Neural cell (in vitro differentiated cells): ENCODE data around the gene FGF1. TPM values are rescaled to one million over a fixed set of nuclear protein-coding genes. Genes with fewer than 3 reads are reported as not detected.

Experiments
- H2AFZ ChIP-seq: fragments of 200-600, 300-800 bp; sonication (generic), shearing (Covaris generic); 2 replicates; pipeline ENCODE4 v1.6.0; 2014; ENCODE audit warnings: low read depth, mild to moderate bottlenecking, antibody characterized with exemption, low read length, moderate library complexity
- H3F3A ChIP-seq: fragments of 200-600 bp; shearing (Covaris generic); 2 replicates; pipeline ENCODE4 v1.6.1; 2016; ENCODE audit warnings: mild to moderate bottlenecking, moderate library complexity, mixed read lengths, antibody characterized with exemption, low read length; ENCODE audit not compliant: insufficient read depth, poor library complexity, severe bottlenecking
- H3K27ac ChIP-seq: fragments of 200-600, 300-800 bp; sonication (generic), shearing (Covaris generic); 2 replicates; pipeline ENCODE4 v1.5.1; 2014; ENCODE audit warnings: mild to moderate bottlenecking, low read length, moderate library complexity
- H3K27me3 ChIP-seq: fragments of 300-800, 200-600 bp; sonication (generic), shearing (Covaris generic); 2 replicates; pipeline ENCODE4 v1.6.0; 2014; ENCODE audit warnings: mild to moderate bottlenecking, low read depth, low read length, moderate library complexity; ENCODE audit not compliant: insufficient read depth
- H3K36me3 ChIP-seq: fragments of 300-800, 200-600 bp; sonication (generic), shearing (Covaris generic); 2 replicates; pipeline ENCODE4 v1.5.1; 2014; ENCODE audit warnings: mild to moderate bottlenecking, antibody characterized with exemption, low read length, moderate library complexity; ENCODE audit not compliant: insufficient read depth
- H3K4me2 ChIP-seq: fragments of 300-800, 200-600 bp; sonication (generic), shearing (Covaris generic); 2 replicates; pipeline ENCODE4 v1.6.0; 2014; ENCODE audit warnings: mild to moderate bottlenecking, low read length
- H3K4me3 ChIP-seq: fragments of 300-800, 200-600 bp; sonication (generic), shearing (Covaris generic); 2 replicates; pipeline ENCODE4 v1.5.1; 2014; ENCODE audit warnings: mild to moderate bottlenecking, low read length, moderate library complexity
- H3K79me2 ChIP-seq: fragments of 200-600 bp; shearing (Covaris generic); replicated peaks from 2 replicates; pipeline ENCODE4 v1.6.0; 2014; ENCODE audit warnings: mild to moderate bottlenecking, low read length, moderate library complexity; ENCODE audit not compliant: insufficient read depth
- H3K9ac ChIP-seq: fragments of 300-800, 200-600 bp; sonication (generic), shearing (Covaris generic); 2 replicates; pipeline ENCODE4 v1.6.1; 2016; ENCODE audit warnings: mild to moderate bottlenecking, low read length, mixed read lengths
- H3K9me2 ChIP-seq: fragments of 200-600 bp; shearing (Covaris generic); 2 replicates; pipeline ENCODE4 v1.6.1; 2016; ENCODE audit warnings: mild to moderate bottlenecking, low read length, mixed read lengths; ENCODE audit not compliant: insufficient read depth
- H3K9me3 ChIP-seq: fragments of 200-600, 300-800 bp; sonication (generic), shearing (Covaris generic); 2 replicates; pipeline ENCODE4 v1.6.1; 2016; ENCODE audit warnings: mild to moderate bottlenecking, mixed run types, low read length, moderate library complexity, mixed read lengths
- H4K20me1 ChIP-seq: fragments of 200-600 bp; shearing (Covaris generic); 2 replicates; pipeline ENCODE4 v1.6.1; 2016; ENCODE audit warnings: mild to moderate bottlenecking, mixed run types; ENCODE audit not compliant: insufficient read depth
- CTCF ChIP-seq: fragments of 450-650 bp; IDR thresholded peaks from 2 replicates; pipeline ENCODE4 v1.5.1; 2014; ENCODE audit warnings: antibody characterized with exemption, mild to moderate bottlenecking, moderate library complexity; ENCODE audit not compliant: poor library complexity, severe bottlenecking
- EP300 ChIP-seq: fragments of 450-650 bp; conservative IDR thresholded peaks from 2 replicates; pipeline ENCODE4 v1.6.1; 2014; ENCODE audit warnings: antibody characterized with exemption, mild to moderate bottlenecking, moderate library complexity; ENCODE audit not compliant: poor library complexity, severe bottlenecking
- EZH2 ChIP-seq: fragments of 200-600, 300-800 bp; shearing (Covaris generic), sonication (generic); IDR thresholded peaks from 2 replicates; pipeline ENCODE4 v1.6.1; 2014; ENCODE audit warnings: antibody characterized with exemption, low read length, borderline replicate concordance, mild to moderate bottlenecking; ENCODE audit not compliant: insufficient read depth, poor library complexity, severe bottlenecking
- MXI1 ChIP-seq: fragments of 450-650 bp; conservative IDR thresholded peaks from 2 replicates; pipeline ENCODE4 v1.6.1; 2014; ENCODE audit warnings: antibody characterized with exemption, mild to moderate bottlenecking; ENCODE audit not compliant: poor library complexity, severe bottlenecking
- POLR2AphosphoS5 ChIP-seq: IDR thresholded peaks from 2 replicates; pipeline ENCODE4 v1.6.1; 2012
- RAD21 ChIP-seq: fragments of 450-650 bp; conservative IDR thresholded peaks from 2 replicates; pipeline ENCODE4 v1.6.1; 2014; ENCODE audit warnings: antibody characterized with exemption, mild to moderate bottlenecking, moderate library complexity
- REST ChIP-seq: IDR thresholded peaks from 2 replicates; pipeline ENCODE4 v1.6.1; 2012; ENCODE audit warnings: borderline replicate concordance
- SMC3 ChIP-seq: fragments of 450-650 bp; conservative IDR thresholded peaks from 2 replicates; pipeline ENCODE4 v1.6.1; 2014; ENCODE audit warnings: antibody characterized with exemption, mild to moderate bottlenecking, moderate library complexity; ENCODE audit not compliant: poor library complexity
- TAF1 ChIP-seq: IDR thresholded peaks from 2 replicates; pipeline ENCODE4 v1.6.1; 2012; ENCODE audit warnings: low read depth
- polyA plus RNA-seq: library from polyadenylated mRNA; depleted of rRNA; stranded (reverse); fragments of >200 nt; gene quantifications from 2 replicates; pipeline ENCODE4 v1.2.3, GENCODE V29; 2014

The FGF1 gene
- polyA plus RNA-seq, 1 donor from 2014 or later: not detected

- no peak overlapping the region for H3K27ac ChIP-seq
- H3K36me3 ChIP-seq: no peaks in the 10 kb centered on the region
- H4K20me1 ChIP-seq: no peaks in the 10 kb centered on the region
- H2AFZ ChIP-seq: no peak overlapping the region
- no peak overlapping the region for H3K9ac ChIP-seq
- no peaks in the 10 kb centered on the region for H3K27me3 ChIP-seq
- H3K79me2 ChIP-seq: no peaks in the 10 kb centered on the region
- no peak for TF ChIP-seq REST
- no peak for TF ChIP-seq RAD21
- TF ChIP-seq EZH2: no peak
- TF ChIP-seq POLR2AphosphoS5: no peak
- TF ChIP-seq TAF1: no peak
- no peak for TF ChIP-seq CTCF
- no peak for TF ChIP-seq MXI1
- no peak for TF ChIP-seq EP300
- TF ChIP-seq SMC3: no peak
- no peaks in the 10 kb centered on the region for H3F3A ChIP-seq
- no peaks in the 10 kb centered on the region for H3K9me2 ChIP-seq
- H3K4me3 ChIP-seq: no peak overlapping the region
- H3K4me2 ChIP-seq: no peak overlapping the region
- H3K9me3 ChIP-seq: no peaks in the 10 kb centered on the region
Observed at GRCh38 chr5:142663246-142663645, 22.6 kb downstream of the FGF1 start.

GRCh38 chr5:142661957-142662356 is 23.9 kb downstream of the FGF1 start:
- no peaks in the 10 kb centered on the region for H4K20me1 ChIP-seq
- no peaks in the 10 kb centered on the region for H3K27me3 ChIP-seq
- H3K4me2 ChIP-seq: no peak overlapping the region
- H3K27ac ChIP-seq: no peak overlapping the region
- H3K9me2 ChIP-seq: no peaks in the 10 kb centered on the region
- H3K9ac ChIP-seq: no peak overlapping the region
- no peak overlapping the region for H3K4me3 ChIP-seq
- TF ChIP-seq TAF1 (no peak), EP300 (no peak), POLR2AphosphoS5 (no peak), EZH2 (no peak), CTCF (no peak), SMC3 (no peak), REST (no peak), RAD21 (no peak), MXI1 (no peak)
- H3K9me3 ChIP-seq: no peaks in the 10 kb centered on the region
- no peaks in the 10 kb centered on the region for H3F3A ChIP-seq
- H3K36me3 ChIP-seq: no peaks in the 10 kb centered on the region
- no peak overlapping the region for H2AFZ ChIP-seq
- H3K79me2 ChIP-seq: no peaks in the 10 kb centered on the region
